ENCODE measurements around the gene MIOX. TPM values are rescaled to one million over a fixed set of nuclear protein-coding genes. Genes with fewer than 3 reads are reported as not detected.

Gene MIOX
- total and polyA plus RNA-seq, 2 of the 13 experiments (the other 11 are each of a cell fraction or from before 2014, with no cell fraction given) = 1.5 to 2.9 TPM

- TF ChIP-seq MIXL1 (CRISPR knock-in tag; IDR thresholded peaks at IDR 0.05) (no peak), POLR2G (IDR thresholded peaks at IDR 0.05; ENCODE audit: low read depth, low read length) (peak; percentile 3; the same call in 1 of the 2 replicates), FOSL2 (CRISPR knock-in tag; IDR thresholded peaks at IDR 0.05) (no peak), CAMTA2 (CRISPR knock-in tag; IDR thresholded peaks at IDR 0.05; ENCODE audit: borderline replicate concordance) (no peak), HNF4A (CRISPR knock-in tag; IDR thresholded peaks at IDR 0.05) (peak; percentile 75), AFF4 (CRISPR knock-in tag; IDR thresholded peaks at IDR 0.05) (no peak), HNF4G (IDR thresholded peaks at IDR 0.05; ENCODE audit: borderline replicate concordance, low read depth, low read length) (no peak), HNF4G (CRISPR knock-in tag; IDR thresholded peaks at IDR 0.05; ENCODE audit: borderline replicate concordance, low read depth) (peak; percentile 72), ELF3 (CRISPR knock-in tag; IDR thresholded peaks at IDR 0.05) (no peak), ZBTB37 (CRISPR knock-in tag; IDR thresholded peaks at IDR 0.05) (0 out of 2 replicates have a peak, but pooled peaks have one; percentile 45), MXD4 (CRISPR knock-in tag; IDR thresholded peaks at IDR 0.05) (no peak), SAFB2 (CRISPR knock-in tag; IDR thresholded peaks at IDR 0.05; ENCODE audit: borderline replicate concordance, low read depth) (no peak), NR2C2 (CRISPR knock-in tag; IDR thresholded peaks at IDR 0.05; ENCODE audit: borderline replicate concordance) (peak; percentile 95), ZBTB43 (CRISPR knock-in tag; conservative IDR thresholded peaks at IDR 0.05) (no peak), RAD21 (CRISPR knock-in tag; IDR thresholded peaks at IDR 0.05) (no peak)
- TF ChIP-seq, protein P1, sequence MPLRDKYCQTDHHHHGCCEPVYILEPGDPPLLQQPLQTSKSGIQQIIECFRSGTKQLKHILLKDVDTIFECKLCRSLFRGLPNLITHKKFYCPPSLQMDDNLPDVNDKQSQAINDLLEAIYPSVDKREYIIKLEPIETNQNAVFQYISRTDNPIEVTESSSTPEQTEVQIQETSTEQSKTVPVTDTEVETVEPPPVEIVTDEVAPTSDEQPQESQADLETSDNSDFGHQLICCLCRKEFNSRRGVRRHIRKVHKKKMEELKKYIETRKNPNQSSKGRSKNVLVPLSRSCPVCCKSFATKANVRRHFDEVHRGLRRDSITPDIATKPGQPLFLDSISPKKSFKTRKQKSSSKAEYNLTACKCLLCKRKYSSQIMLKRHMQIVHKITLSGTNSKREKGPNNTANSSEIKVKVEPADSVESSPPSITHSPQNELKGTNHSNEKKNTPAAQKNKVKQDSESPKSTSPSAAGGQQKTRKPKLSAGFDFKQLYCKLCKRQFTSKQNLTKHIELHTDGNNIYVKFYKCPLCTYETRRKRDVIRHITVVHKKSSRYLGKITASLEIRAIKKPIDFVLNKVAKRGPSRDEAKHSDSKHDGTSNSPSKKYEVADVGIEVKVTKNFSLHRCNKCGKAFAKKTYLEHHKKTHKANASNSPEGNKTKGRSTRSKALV (CRISPR knock-in tag; IDR thresholded peaks at IDR 0.05) = 0 out of 2 replicates have a peak, but pooled peaks have one; percentile 18
- TF ChIP-seq, protein P2, sequence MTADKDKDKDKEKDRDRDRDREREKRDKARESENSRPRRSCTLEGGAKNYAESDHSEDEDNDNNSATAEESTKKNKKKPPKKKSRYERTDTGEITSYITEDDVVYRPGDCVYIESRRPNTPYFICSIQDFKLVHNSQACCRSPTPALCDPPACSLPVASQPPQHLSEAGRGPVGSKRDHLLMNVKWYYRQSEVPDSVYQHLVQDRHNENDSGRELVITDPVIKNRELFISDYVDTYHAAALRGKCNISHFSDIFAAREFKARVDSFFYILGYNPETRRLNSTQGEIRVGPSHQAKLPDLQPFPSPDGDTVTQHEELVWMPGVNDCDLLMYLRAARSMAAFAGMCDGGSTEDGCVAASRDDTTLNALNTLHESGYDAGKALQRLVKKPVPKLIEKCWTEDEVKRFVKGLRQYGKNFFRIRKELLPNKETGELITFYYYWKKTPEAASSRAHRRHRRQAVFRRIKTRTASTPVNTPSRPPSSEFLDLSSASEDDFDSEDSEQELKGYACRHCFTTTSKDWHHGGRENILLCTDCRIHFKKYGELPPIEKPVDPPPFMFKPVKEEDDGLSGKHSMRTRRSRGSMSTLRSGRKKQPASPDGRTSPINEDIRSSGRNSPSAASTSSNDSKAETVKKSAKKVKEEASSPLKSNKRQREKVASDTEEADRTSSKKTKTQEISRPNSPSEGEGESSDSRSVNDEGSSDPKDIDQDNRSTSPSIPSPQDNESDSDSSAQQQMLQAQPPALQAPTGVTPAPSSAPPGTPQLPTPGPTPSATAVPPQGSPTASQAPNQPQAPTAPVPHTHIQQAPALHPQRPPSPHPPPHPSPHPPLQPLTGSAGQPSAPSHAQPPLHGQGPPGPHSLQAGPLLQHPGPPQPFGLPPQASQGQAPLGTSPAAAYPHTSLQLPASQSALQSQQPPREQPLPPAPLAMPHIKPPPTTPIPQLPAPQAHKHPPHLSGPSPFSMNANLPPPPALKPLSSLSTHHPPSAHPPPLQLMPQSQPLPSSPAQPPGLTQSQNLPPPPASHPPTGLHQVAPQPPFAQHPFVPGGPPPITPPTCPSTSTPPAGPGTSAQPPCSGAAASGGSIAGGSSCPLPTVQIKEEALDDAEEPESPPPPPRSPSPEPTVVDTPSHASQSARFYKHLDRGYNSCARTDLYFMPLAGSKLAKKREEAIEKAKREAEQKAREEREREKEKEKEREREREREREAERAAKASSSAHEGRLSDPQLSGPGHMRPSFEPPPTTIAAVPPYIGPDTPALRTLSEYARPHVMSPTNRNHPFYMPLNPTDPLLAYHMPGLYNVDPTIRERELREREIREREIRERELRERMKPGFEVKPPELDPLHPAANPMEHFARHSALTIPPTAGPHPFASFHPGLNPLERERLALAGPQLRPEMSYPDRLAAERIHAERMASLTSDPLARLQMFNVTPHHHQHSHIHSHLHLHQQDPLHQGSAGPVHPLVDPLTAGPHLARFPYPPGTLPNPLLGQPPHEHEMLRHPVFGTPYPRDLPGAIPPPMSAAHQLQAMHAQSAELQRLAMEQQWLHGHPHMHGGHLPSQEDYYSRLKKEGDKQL (CRISPR knock-in tag; IDR thresholded peaks at IDR 0.05; ENCODE audit: low read depth) = peak; percentile 20; the same call in 1 of the 2 replicates
Observed at GRCh38 chr22:50530580-50530876, 43.9 kb downstream of the MIOX start (continued).
